G401.6 (cell line): ENCODE results near the gene SALL2.

Experiments
- FAIRE-seq: peaks from 2 replicates; lab custom pipeline; 2012; peaks lifted over from hg19 to GRCh38; lab: Jason Lieb, UNC

SALL2 gene

DNA sequence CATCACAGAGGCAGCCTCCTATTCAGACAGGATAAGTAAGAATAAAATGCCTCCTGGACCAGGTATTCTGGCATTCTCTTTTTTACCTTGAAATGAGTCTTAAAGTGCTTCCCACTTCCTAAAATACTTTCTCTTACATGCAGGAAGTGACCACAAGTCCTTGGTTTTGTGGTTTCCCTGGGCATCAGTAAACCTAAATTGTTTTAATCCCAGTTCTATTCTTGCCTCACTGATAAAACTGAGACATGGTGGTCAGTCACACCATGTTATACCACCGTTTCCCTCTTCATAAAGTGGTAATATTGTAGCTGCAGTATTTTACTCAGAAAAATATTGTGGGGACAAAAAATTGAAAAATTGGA lies 1.2 kb upstream of the SALL2 start:
- no peak for FAIRE-seq

DNA sequence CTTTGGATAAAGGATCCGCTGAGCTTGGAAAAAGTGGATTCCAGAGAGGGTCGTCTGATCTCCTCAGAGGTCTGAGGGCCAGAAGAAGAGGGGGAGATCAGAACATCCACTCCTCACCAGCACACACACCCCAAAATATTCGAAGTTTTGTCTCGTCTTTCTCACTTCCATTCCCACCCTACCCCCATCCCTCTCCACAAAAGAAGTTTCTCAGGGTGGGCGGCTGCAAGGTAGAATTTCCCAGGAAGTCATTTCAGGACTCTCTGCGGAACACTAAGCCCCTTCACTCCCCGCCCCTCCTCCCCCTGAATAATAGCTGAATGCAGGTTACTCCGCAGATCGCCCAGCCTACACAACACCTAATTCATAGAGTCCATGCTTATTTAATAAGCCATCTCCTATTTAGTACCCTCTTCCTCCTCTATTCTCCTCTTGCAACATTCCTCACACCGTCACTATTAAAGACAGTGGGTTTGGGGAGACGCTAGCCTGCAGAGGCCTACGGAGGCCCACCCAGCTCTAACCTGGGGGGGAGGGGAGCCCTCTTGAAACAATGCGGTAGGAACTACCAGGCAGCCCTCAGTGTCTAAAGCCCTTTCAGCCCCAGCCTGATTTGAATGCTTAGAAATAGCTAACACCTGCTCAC lies 649 bp upstream of the SALL2 start:
- FAIRE-seq, result no peak

DNA sequence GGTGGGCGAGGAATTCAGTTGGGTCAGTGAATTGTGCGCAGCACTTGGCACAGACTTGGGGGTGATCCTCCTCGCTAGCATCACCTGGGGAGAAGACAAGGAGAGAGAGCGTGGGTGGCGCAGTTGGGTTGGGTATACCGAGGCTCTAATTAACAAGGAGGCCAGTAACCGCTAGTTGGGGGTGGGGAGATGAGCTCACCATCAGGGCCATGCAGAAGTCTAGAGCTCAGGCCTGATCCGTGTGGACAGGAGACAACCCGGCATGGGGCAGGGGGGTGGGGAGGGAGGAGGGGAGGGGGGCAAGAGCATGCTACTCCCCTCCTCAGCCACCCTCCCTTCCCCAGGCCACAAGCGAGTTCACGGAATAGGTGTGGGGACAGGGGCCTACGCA lies 580 bp downstream of the SALL2 start:
- FAIRE-seq, result no peak

DNA sequence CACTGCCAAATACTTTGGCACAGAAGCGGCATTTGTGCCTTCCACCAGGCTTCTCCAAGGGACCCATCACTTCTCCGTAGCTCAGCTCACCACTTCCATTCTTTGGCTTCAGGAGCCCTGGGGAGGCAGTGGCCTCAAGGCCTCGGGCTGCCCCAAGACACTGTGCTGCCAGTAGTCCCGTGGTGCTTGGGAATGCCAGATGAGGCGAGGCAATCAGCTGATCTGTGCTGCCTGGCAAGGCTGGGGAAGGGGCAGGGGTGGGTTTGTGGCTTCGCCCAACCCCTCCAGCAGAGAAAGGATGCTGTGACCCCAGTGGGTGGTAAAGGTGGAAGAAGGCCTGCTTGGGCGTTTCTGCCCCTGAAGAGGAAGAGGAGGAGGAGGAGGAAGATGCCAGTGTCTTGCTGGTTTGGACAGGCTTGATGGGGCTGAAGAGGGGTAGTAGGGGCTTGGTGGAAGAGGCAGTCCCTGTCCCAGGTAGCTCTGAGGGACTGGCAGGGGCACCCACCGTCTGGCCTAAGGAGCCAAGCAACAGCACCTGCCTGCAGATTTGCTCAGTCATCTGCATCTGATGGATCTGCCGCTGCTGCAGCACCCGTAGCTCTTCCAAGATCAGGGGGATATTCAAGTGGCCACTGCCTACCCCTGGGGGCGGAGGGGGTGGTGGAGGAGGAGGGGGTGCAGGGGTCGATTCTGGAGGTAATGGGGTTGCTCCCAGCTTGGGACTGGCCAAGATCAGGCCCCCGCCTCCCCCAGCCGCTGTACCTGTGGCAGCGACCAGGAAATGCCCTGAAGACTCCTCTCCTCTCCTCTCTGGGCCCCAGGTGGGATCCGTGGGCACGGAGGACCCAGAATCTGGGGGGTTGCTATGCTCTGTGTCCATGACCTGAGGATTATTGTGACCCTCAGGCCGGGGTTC lies 1.3 kb downstream of the SALL2 start:
- FAIRE-seq, result no peak

DNA sequence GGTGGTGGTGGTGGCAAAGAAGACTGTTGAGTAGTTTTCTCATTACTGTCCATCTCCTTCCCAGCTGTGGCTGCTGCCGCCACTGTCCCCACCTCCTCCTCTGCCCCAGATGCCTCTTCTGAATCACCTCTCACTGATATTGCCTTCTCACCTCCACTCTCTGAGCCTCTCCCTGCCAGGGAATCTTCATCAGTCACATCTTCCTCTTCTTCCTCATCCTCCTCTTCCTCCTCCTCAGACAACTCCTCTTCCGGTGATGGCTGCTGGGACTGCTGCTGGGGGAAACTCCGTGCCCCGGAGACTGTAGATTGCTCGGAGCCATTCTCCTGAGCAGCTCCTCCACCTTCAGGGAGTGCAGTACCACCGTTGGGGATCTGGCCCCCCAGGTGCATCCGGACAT lies 2.9 kb downstream of the SALL2 start:
- no peak for FAIRE-seq

DNA sequence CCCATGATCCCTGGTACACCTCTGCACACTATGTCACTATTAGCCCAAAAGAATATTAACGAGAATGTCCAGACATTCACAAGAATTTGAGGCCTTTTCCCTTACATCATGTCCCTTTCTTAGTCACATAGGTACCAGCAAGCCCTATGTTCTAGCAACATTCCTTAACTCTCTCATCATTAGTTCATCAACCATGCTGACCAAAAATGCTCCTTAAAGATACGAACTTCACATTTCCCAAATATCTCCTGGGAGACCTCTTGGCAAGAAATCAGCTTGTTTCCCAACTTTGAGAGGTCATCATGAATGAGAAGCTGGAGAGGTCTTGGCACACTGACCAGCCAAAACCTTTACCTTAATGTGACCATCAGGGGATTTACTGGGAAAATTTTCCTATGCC lies 4.6 kb downstream of the SALL2 start:
- FAIRE-seq, result no peak

DNA sequence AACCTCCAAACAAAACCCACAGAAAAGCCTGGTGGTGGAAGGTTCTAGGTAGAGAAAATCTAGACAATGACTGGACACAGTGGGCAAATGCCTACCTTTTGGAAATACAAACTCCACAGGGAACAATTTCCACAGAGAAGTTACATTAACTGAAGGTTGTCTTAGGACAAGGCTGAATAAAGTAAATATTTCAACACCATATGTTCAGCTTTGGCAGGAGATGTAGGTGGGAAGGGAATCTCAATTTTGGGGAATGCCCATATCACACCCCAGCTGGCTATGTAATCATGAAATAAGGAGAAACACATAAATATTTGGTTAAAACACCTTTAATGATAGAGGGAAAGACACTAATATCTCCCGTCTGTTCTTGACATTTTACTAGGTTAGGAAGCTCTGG lies 5.4 kb downstream of the SALL2 start:
- FAIRE-seq, result no peak

DNA sequence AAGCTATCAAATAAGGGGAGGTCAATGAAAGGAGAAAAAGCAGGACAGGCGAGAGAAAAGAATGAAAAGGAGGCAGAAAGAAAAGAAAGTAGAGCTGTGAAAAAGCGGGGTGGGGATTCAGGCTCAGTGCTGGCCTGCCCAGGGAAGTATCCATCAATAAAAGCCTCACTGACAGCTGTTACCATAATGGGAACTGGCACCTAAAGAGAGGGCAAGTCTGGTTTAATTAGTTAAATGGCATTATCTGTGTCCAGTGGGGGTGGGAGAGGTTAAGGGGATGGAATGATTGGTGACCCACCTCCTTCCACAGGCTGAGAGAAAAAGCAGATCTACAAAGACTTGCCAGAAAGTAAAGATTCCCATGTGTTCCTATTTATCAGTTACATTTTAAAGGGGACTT lies 7.4 kb downstream of the SALL2 start:
- FAIRE-seq, result no peak

DNA sequence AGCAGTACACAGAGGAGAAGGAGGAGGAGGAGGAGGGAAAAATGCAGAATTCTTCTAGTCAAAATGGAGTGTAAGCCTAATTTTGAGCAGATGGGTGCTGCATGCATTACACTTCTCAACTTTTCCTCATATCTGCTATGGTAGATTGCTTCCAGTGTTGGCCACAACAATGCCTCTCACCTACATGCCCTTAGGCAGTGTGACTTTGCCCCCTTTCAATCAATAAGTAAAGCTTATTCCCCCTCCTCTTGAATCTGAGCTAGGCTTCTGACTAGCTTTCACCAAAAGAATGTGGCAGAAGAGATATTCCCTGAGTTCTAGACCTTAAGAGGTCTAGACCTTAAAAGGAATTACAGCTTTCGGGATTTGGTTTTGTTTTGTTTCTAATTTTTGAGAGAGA lies 11.8 kb downstream of the SALL2 start:
- no peak for FAIRE-seq

DNA sequence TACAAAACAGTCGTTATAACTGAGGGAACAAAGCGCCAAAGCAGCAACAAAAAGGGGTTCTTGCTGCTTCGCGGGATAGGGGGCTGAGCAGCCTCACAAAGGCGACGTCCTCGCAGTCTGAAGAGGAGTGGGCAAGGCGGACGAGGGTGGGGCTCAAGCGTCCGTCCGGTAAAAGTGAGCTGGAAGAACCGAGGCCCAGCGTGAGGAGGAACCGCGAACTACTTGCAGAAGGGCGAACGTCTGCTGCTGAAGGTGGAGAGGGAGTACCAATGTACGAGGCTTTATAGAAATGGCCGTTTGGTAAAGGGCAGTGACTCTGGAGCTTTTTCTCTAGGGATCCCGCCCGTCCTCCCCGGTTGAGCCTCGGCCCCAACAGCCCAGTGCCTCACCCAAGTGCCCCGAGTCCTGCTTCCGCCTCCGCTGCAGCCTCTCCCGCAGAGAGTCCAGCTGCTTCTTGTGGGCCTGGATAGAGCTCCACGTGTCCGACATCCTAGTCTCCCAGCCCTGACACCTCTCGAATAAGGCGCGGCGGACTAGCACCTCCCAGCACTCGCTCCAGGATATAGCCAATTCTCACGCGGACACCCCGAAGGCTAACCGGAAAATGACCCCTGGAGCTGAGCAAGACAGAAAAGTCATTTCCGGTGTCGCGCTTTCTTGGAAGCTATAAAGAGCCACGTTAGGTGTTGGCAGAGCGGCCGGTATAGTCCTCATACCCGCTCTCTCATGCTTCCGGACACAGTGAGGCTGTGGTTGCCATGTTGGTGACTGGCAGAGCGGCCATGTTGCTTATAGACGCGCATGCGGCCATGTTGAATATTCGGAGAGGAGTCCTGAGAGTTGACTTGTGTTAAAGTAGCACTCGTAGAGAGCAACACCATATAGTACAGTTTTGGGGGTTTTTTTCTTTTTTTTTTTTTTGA lies 15.2 kb downstream of the SALL2 start, which contains the start of gene METTL3:
Gene METTL3, minus strand, starts transcription at position 606 of the 923 bp plus-strand sequence. Its CDS starts 117 bp downstream, at position 489.
- peak; percentile 96 for FAIRE-seq

DNA sequence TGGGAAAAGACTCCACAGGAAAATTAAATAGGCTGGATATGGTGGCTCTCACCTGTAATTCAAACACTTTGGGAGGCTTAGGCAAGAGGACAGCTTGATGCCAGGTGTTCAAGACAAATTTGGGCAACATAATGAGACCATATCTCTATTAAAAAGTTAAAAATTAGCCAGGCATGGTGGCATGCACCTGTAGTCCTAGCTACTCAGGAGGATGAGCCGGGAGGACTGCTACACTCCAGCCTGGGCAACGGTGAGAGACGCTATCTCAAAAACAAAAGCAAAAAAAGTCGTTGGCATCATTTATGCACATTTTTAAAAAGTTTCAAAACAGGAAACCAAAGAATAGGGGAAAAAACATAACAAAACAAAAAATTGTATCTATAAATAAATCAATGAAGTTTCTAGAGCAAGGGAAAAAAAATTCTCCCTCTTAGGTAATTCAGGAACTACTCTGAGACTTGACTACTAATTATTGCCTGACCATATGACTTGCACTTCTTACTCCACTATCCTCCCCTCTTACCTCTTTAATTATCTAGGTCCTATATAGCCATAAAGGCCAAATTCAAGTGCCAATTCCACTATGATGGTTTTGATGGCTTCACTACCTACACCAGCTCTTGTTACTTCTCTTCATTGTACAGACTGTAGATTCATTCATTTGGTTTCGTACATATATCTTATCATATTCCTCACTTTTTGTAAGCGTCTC lies 16.6 kb downstream of the SALL2 start:
- FAIRE-seq, result no peak

DNA sequence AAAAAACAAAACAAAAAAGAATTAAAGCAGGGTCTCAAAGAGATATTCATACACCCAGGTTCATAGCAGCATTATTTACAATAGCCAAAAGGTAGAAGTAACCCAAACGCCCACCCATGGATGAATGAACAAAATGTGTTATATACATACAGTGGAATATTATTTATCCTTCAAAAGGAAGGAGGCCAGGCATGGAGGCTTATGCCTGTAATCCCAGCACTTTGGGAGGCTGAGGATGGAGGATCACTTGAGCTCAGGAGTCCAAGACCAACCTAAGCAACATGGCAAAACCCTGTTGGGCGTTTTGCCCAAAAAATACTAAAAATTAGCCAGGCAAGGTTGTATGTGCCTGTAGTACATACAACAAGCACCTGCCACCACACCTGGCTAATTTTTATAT lies 19.6 kb downstream of the SALL2 start:
- no peak for FAIRE-seq

DNA sequence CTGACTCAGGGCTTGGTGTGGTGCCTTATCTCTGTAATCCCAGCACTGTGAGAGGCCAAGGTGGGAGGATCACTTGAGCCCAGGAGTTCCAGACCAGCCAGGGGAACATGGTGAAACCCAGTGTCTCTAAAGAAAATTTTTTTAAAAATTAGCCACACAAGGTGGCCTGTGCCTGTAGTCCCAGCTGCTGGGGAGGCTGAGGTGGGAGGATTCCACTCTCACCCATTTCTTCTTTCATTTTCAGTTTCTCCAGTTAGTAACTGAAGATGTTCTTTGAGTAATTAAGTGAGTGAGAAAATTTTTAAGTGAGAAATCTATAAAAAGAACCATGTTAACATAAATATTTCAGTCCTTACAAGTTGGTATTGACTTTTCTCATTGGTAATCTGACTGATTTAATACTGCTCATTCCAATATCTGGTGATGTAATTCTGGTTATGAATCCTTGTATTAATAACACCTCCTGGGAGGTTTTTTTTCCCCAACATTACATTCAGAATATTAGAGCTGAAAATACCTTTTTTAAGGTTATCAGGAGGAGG lies 21.1 kb downstream of the SALL2 start:
- no peak for FAIRE-seq

DNA sequence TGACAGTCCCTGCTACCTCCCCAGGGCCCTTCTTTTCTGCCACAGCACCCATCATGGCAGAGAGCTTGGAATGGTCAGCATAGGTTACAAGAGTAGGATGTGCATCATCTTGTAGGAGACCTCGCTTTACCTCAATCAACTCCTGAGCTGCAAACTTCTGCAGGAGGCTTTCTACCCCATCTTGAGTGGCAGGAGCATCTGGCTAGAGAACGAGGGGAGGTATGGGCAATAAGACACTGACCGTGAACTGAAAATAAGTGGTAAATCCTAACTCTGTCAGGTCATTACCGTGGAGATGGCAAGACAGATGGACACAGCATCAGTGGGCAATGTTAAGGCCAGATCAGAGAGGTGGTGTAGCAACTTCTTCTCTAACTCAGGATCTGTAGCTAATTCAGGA lies 22.8 kb downstream of the SALL2 start:
- FAIRE-seq, result no peak

DNA sequence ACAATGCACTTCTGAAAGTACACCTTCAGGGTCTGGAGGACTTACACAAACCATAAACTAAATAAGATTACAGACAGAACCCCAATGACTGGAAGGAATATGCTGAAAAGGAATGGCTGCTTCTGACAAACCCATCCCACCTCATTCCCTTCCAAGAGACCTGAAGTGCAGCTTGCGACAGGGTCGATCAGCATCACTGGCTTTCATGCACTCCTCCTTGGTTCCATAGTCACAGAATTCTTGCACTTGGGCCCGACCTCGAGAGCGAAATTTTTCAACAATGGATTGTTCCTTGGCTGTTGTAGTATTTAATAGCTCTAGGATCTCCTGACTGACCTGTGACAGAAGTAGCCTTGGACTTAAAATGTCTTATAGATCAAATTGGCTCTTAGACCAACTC lies 24.6 kb downstream of the SALL2 start:
- FAIRE-seq, result no peak

DNA sequence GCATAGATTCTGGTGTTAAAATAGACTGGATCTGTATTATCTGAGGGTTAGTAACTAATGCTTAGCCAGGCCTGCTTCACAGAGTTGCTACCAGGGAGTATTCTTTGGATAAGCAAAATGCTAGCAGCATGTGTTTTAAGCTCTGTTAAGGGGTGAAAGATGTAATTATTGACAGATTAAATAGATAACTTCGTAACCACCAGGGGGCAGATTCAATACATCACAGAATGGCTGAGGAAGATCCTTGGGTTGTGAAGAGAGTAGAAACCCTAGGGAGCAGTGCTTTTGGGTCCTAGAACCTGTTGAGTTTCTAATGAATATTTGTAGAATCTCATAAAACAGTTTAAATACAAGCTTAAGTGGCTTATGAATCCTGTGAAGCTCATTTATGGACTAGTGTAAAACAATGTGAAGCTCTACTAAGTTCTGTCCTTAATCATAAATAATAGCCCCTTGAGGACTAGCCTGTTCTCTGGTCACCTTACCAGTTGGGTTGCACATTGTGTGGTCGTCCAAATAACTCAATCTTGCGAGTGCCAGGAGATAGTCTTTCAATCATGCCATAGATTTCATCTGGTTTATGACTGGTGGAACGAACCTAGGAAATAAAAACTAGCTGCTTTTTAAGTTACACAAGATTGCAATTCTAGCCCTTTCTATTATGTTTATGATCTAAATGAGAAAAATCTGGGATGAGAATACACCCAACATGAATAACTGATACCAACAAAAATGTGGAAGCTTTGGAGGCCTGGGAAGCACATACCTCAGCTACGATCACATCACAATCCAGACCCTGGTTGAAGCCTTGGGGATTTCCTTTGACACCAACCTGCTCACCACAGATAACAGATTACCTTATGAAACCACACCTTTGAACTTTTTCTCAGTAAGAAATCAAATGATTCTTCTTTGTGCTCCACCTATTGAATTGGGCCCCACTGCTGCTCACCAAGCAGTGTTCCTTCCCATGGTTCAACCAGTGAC lies 27.3 kb downstream of the SALL2 start:
- FAIRE-seq, result peak; percentile 54

DNA sequence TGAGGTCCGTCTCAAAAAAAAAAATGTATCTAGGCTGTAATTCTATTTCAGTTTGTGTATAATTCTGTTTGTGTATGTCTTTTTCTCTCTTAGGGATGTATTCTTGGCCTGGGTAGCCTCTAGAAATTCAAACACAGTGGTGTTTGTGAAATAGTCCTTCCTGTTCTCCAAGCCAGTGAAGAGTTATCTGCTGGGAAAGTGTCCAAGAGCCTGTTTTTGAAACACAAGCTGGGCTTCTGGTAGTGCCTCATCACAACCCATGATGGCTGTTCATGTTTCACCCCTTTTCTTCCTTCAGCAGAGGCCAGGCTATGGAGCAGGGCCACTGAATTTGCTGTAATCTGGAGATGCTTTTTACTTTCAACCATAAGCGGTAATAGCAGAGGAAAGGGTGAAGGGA lies 29.7 kb downstream of the SALL2 start:
- no peak for FAIRE-seq

DNA sequence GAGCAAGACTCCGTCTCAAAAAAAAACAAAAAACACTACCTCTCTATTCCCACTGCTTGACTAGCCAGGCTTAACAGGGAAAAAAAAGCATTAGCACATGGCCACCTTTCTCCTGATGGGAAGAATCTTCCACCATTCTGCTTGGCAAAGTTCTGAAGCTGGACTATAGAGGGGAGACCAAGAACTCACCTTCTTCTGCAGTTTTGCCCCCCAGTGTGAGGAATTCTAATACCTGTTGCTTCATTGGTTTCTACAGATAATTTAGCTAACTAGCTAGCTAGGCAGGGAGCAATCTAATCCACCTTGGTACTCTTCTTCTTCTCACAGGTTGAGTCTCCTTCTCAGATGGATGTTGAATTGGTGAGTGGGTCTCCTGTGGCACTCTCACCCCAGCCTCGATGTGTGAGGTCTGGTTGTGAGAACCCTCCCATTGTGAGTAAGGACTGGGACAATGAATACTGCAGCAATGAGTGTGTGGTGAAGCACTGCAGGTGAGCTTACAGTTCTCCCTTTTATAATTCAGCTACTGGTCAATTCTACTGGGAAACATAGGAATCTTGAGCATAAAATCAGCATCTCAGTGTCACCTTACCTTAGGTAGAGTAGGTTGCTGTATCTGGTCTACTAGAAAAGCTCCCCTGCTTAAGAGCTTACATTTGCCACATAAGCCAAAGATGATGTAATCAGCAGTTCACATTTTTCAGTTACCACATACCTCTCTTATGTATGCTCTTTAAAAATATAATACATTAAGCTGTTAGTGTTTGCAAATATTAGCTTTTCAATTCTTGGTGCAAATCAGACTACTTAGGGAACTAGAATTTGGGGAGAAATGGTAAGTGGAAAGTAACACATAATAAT lies 31.0 kb downstream of the SALL2 start:
- FAIRE-seq, result no peak

DNA sequence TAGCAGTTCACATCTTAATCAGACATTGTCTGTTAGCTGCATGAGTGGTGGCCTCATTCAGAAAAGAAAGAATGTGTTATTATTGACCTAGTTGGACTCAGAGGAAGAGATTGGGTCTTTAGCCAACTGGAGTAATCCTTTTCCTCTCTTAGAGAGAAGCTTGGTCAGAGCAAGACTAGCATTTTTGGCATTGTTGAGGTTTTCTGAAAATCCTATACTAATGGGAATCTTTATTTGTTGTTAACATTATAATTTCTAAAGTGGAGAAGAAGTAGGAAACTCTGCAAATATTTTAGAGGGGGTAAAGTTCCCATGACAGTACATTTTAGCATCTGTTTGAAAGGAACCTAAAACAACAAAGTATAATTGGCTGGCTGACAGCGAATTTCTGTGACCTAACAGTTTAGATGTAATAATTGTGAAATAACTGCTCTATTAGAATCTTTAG lies 39.5 kb downstream of the SALL2 start:
- peak; percentile 8 for FAIRE-seq
